ENCODE results near the gene SDHAF2.

DNA sequence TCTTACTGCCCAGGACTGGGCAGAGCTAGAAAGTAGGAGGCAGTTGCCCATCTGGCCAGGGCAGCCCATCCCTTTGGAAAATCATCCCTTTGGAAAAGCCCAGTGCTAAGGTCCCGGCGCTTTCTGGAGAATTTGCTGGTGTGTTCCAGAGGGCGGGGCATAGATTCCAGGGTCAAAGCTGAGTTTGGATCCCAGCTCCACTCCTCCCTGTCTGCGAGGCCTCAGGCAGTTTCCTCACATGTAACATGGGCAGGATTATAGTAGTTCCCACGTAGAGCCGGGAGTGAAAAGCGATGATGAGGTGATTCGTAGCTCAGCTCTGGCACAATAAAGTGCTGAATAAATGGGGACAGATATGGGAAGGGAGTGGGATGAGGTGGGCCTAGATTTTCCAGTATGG is 47.2 kb downstream of the SDHAF2 start:
- TF ChIP-seq, protein P1, sequence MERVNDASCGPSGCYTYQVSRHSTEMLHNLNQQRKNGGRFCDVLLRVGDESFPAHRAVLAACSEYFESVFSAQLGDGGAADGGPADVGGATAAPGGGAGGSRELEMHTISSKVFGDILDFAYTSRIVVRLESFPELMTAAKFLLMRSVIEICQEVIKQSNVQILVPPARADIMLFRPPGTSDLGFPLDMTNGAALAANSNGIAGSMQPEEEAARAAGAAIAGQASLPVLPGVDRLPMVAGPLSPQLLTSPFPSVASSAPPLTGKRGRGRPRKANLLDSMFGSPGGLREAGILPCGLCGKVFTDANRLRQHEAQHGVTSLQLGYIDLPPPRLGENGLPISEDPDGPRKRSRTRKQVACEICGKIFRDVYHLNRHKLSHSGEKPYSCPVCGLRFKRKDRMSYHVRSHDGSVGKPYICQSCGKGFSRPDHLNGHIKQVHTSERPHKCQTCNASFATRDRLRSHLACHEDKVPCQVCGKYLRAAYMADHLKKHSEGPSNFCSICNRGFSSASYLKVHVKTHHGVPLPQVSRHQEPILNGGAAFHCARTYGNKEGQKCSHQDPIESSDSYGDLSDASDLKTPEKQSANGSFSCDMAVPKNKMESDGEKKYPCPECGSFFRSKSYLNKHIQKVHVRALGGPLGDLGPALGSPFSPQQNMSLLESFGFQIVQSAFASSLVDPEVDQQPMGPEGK (CRISPR knock-in tag; IDR thresholded peaks at IDR 0.05; ENCODE audit: borderline replicate concordance) = no peak
- TF ChIP-seq ZFP30 (CRISPR knock-in tag; IDR thresholded peaks at IDR 0.05) (no peak), TCF4 (CRISPR knock-in tag; IDR thresholded peaks at IDR 0.05; ENCODE audit: borderline replicate concordance) (no peak), PPARA (CRISPR knock-in tag; IDR thresholded peaks at IDR 0.05; ENCODE audit: borderline replicate concordance) (no peak), ESRRG (CRISPR knock-in tag; IDR thresholded peaks at IDR 0.05) (no peak), CSDC2 (CRISPR knock-in tag; IDR thresholded peaks at IDR 0.05) (no peak), ZNF565 (CRISPR knock-in tag; conservative IDR thresholded peaks at IDR 0.05; ENCODE audit: low read depth) (no peak), TOX (CRISPR knock-in tag; IDR thresholded peaks at IDR 0.05; ENCODE audit: borderline replicate concordance) (no peak)
- TF ChIP-seq, protein P2, sequence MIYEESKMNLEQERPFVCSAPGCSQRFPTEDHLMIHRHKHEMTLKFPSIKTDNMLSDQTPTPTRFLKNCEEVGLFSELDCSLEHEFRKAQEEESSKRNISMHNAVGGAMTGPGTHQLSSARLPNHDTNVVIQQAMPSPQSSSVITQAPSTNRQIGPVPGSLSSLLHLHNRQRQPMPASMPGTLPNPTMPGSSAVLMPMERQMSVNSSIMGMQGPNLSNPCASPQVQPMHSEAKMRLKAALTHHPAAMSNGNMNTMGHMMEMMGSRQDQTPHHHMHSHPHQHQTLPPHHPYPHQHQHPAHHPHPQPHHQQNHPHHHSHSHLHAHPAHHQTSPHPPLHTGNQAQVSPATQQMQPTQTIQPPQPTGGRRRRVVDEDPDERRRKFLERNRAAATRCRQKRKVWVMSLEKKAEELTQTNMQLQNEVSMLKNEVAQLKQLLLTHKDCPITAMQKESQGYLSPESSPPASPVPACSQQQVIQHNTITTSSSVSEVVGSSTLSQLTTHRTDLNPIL (CRISPR knock-in tag; IDR thresholded peaks at IDR 0.05; ENCODE audit: low read depth) = no peak
- TF ChIP-seq, protein P3, sequence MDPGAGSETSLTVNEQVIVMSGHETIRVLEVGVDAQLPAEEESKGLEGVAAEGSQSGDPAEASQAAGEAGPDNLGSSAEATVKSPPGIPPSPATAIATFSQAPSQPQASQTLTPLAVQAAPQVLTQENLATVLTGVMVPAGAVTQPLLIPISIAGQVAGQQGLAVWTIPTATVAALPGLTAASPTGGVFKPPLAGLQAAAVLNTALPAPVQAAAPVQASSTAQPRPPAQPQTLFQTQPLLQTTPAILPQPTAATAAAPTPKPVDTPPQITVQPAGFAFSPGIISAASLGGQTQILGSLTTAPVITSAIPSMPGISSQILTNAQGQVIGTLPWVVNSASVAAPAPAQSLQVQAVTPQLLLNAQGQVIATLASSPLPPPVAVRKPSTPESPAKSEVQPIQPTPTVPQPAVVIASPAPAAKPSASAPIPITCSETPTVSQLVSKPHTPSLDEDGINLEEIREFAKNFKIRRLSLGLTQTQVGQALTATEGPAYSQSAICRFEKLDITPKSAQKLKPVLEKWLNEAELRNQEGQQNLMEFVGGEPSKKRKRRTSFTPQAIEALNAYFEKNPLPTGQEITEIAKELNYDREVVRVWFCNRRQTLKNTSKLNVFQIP (CRISPR knock-in tag; IDR thresholded peaks at IDR 0.05; ENCODE audit: borderline replicate concordance, low read depth) = no peak

All from SK-N-SH treated with all-trans-retinoic acid at 6 μM for 48 hours (cell line).